AG09319 (cell line): ENCODE data around the gene VGF.
A peak's percentile ranks its signal among the peaks of the same experiment; 100 is the strongest.

Source experiments
- DNase-seq: peaks from one replicate; pipeline ENCODE4 v3.0.0-alpha.2; 2010; ENCODE audit warnings: low read depth; ENCODE audit errors: extremely low read depth
- TF ChIP-seq, protein P1 (sequence below): IDR thresholded peaks from 2 replicates; pipeline ENCODE4 v1.5.1; 2011; ENCODE audit warnings: low read depth, mild to moderate bottlenecking, inconsistent platforms, low read length, moderate library complexity

The VGF gene

DNA sequence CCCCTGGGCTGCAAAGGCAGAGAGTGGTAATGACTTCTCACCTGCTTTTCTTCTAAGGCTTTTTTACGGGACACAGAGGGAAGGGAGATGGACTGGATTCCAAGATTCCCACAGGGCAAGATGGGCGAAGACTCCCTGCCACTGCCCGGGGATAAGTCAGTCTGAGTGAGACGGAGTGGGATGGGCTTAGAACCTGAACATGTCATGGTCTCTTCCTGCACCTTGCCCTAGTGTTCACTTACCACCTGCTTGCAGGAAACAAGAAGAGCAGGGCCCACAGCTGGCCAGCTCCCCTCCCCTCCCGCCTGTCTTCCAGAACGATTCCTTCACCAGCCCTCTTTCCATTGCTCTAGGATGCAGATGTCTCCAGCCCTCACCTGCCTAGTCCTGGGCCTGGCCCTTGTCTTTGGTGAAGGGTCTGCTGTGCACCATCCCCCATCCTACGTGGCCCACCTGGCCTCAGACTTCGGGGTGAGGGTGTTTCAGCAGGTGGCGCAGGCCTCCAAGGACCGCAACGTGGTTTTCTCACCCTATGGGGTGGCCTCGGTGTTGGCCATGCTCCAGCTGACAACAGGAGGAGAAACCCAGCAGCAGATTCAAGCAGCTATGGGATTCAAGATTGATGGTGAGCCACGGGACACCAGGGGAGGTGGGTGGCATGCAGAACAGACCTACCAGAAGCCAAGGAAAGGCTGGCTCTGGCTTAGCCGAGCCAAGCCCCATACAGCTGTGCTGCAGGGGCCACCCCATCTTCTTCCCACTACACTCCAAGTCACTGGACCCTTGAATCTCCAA is 37.1 kb downstream of the VGF start:
- TF ChIP-seq, protein P1, sequence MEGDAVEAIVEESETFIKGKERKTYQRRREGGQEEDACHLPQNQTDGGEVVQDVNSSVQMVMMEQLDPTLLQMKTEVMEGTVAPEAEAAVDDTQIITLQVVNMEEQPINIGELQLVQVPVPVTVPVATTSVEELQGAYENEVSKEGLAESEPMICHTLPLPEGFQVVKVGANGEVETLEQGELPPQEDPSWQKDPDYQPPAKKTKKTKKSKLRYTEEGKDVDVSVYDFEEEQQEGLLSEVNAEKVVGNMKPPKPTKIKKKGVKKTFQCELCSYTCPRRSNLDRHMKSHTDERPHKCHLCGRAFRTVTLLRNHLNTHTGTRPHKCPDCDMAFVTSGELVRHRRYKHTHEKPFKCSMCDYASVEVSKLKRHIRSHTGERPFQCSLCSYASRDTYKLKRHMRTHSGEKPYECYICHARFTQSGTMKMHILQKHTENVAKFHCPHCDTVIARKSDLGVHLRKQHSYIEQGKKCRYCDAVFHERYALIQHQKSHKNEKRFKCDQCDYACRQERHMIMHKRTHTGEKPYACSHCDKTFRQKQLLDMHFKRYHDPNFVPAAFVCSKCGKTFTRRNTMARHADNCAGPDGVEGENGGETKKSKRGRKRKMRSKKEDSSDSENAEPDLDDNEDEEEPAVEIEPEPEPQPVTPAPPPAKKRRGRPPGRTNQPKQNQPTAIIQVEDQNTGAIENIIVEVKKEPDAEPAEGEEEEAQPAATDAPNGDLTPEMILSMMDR: no peak
- DNase-seq: no peak

DNA sequence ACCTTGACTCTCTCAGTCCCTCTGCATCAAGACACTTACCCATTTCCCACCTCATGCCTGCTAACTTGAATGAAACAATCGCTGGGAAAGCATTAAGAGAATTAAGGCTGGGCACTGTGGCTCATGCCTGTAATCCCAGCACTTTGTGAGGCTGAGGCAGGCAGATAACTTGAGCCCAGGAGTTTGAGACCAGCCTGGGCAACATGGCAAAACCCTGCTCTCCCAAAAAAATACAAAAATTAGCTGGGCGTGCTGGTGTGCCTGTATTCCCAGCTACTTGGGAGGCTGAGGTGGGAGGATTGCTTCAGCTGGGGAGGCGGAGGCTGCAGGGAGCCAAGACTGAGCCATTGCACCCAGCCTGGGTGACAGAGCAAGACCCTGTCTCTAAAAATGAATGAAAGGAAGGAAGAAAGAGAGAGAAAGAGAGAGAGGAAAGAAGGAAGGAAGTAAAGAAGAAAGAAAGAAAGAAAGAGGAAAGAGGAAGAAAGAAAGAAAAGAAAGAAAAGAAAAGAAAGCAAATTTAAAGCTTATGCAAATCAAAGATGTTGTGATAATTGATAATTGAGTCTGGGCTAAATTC is 37.8 kb downstream of the VGF start:
- no peak for DNase-seq
- TF ChIP-seq, protein P1: no peak

DNA sequence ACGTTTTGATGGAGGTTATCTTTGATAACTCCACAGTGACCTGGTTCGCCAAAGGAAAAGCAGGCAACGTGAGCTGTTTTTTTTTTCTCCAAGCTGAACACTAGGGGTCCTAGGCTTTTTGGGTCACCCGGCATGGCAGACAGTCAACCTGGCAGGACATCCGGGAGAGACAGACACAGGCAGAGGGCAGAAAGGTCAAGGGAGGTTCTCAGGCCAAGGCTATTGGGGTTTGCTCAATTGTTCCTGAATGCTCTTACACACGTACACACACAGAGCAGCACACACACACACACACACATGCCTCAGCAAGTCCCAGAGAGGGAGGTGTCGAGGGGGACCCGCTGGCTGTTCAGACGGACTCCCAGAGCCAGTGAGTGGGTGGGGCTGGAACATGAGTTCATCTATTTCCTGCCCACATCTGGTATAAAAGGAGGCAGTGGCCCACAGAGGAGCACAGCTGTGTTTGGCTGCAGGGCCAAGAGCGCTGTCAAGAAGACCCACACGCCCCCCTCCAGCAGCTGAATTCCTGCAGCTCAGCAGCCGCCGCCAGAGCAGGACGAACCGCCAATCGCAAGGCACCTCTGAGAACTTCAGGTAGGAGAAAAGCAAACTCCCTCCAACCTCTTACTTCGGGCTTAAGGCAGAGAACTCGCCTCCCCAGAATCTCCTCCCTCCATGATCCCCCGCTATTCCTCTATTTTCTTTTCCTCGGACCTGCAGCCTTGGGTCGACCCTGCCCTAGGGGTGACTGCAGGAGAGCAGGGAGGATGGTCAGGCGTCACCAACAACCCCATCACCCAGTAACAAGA is 38.5 kb downstream of the VGF start, which contains the start of gene SERPINE1:
Gene SERPINE1, plus strand, starts transcription at position 454 of the 809 bp plus-strand sequence. CDS start 1,290 bp downstream, outside the sequence.
- TF ChIP-seq, protein P1: peak; percentile 38

DNA sequence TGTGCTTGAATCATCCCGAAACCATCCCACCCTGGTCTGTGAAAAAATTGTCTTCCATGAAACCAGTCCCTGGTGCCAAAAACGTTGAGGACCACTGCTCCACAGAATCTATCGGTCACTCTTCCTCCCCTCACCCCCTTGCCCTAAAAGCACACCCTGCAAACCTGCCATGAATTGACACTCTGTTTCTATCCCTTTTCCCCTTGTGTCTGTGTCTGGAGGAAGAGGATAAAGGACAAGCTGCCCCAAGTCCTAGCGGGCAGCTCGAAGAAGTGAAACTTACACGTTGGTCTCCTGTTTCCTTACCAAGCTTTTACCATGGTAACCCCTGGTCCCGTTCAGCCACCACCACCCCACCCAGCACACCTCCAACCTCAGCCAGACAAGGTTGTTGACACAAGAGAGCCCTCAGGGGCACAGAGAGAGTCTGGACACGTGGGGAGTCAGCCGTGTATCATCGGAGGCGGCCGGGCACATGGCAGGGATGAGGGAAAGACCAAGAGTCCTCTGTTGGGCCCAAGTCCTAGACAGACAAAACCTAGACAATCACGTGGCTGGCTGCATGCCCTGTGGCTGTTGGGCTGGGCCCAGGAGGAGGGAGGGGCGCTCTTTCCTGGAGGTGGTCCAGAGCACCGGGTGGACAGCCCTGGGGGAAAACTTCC is 39.2 kb downstream of the VGF start:
- TF ChIP-seq, protein P1: no peak
- DNase-seq: no peak

More for the DNA sequence above, 38.5 kb downstream of the VGF start, which contains the start of gene SERPINE1:
- DNase-seq: peak; percentile 99

DNA sequence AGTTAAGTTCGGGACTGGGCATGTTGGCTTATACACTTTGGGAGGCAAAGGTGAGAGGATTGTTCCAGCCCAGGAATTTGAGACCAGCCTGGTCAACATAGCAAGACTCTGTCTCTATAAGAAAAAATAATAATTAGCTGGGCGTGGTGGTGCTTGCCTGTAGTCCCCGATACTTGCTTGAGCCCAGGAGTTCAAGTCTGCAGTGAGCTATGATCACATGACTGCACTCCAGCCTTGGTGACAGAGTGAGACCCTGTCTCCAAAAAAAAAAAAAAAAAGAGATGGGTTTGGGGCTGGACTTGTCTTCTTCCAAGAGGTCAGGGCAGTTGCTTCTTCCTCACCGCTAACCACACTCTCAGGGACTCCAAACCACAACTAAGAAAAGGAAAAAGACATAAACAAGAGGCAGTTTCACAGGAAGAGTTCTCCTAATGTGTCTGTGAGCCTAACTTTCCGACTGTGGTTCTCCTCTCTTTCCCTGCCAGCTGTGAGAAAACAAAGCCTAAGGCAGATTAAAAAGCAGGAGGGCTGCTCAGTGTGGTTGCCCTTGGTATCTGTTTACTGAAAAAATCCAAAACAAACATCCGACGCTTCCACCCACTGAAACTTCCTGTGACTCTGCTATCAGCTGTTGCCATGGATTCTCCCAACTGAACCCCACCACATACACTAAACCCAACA is 40.9 kb downstream of the VGF start:
- peak; percentile 83 for DNase-seq
- TF ChIP-seq, protein P1: no peak

DNA sequence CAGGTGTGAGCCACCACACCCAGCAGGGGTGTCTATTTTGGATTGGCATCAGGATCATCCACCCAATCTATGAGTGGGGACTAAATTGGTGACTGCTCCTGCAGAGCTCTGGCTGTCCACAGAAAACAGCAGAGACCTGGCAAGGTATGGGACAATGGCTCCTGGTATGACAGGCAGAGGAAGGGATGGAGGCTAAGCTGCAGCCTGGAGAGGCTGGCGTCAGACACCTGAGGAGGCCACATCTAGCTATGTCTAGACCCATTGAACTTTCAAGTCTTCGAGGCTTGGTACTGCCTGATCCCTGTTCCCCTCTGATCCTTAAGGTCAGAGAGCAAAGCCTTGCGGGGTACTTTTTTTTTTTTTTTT is 41.7 kb downstream of the VGF start:
- TF ChIP-seq, protein P1: no peak
- no peak for DNase-seq
